Measurements from ENCODE around the gene ZCCHC18.

ZCCHC18 gene

DNA sequence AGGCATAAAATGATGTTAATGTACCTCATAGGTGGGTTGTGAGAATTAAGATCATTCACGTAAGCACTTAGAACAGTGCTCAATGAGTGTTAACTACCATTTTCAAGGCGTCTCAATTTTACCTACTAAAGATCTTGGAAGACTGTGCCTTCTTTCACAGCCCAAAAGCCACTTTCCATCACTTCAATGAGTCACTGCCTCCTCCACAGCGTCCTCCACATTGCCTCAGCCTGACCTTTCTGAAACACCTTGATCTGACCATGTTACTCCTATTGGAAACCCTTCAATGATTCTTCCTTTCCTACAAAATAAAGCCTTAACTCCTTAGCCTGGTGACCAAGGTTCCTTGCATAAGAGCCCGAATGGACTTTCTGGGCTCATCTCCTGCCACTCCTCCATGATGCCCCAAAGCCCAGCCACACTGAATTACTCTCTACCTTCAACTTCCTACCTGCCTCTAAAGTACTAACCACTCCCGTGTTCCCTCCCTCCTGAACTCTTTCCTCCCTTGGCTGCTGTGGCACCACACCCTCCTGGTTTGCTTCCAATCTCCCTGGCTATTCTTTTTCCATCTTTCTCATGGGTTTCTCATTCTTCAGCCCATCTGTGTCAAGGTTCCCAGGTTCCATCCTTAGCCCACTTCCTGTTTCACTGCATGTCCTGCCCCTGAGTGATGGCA is 22.4 kb downstream of the ZCCHC18 start:
- no peak for DNase-seq (ENCODE audit: low read depth)

DNA sequence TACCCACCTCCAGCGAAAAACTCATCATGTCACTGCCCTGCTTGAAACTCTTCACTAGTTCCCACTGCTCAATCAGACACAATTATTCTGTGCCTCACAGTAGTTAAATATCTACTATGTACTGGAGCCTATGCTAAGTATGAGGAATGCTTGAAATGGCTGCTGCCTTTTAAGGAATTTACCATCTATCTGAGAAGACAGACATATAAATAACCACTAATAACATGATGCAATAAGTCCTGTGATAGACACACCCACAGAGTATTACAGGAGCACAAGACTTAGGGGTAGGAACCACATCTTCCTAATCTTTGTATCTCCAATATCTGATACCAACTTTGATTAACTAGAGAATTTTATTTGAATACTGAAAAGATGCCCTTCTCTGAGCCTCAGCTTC is 23.4 kb downstream of the ZCCHC18 start:
- DNase-seq (ENCODE audit: low read depth) = no peak

DNA sequence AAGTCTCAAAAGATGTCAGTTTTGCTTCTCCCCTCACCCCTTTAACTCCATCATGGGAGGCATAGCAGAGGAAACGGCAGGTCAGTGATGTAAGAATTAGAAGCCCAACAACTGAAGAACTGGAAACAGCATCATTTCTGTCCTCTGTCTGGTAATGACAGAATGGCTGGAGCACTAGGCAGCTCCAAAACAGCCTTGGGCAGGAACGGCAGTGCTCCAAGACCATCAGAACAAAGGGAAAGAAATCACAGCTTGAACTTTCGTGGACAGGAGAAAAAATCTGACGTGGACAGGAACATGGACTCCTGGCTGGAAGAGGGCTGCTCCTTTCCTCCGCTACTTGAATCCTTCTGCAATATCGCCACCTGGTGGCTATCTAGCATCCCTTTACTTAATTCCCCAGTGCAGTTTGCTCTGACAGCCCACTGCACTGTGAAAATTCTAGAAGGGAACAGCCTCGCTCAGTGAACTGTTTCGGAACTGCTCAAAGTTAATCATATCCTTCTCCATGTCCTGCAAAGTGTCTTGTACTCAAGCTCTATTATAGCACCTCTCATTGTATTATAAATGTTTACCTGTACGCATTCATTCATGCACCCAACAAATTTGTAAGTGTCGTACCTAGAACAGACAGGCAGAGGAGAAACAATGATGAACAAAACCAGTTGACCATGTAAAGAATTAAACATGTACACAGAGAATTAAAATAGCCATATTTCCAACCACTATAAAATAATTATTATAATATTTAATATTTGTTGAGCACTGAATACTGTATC is 24.1 kb downstream of the ZCCHC18 start:
- peak; percentile 17 for DNase-seq (ENCODE audit: low read depth)

DNA sequence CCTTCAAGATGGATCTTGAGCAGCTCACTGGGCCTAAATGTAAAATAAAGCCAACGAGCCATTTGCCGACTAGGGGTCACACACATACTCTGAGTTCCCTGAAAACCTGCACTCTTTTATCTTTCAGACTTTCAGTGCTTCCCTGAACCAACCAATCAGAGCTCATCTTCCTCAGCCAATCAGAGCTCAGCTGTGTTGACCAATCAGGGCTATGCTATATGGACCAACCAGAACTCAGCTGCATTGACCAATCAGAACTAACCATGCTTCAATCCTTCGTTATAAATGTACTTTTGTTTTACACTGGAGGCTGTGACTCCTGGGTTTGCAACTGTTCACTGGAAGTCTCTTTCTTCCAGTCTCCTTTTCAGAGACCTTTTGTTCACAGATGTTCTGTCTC is 25.2 kb downstream of the ZCCHC18 start:
- no peak for DNase-seq (ENCODE audit: low read depth)

DNA sequence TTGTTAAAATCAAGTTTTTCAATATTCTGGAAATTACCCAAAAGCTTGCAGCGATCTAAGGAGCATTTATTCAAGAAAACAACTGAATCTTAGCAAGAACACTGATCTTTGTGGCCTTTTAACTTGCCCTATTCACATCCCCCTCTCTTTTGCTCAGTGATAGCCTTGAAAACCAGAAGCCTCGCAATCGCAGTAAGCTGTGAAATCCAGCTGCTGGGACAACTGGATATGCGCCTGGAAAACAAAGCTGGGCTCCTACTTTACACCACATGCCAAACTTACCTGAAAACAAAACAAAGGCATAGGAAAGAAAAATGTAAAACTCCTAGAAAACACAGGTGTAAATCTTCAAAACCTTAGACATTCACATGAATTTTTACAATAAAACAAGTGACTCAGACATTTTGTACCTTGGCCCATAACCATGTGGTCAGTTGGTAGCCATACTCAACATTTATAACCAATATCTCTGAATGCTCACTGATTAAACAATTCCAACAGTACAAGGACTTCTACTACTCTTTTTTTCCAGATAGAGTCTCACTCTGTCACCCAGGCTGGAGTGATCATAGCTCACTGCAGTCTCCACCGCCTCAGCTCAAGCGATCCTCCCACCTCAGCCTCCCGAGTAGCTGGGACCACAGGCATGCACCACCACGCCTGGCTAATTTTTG is 28.9 kb downstream of the ZCCHC18 start:
- no peak for DNase-seq (ENCODE audit: low read depth)

DNA sequence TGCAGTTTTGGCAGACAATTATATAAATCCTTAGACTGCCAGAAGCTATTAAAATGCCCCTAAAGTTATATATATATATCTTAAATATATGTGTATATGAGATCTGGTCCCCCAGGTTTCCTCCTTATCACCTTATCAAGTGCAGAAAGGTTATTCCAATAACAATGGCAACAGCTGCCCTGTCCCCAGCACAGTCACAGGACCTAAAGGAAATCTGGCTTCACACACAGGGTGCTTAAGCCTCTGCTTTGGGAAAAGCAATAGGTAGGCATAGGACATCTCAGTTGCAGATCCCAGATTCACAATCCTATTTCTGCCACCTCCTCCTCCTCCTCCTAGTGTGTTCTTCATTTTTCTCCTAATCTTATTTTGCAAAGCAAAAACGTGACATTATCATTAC is 38.7 kb downstream of the ZCCHC18 start:
- no peak for DNase-seq (ENCODE audit: low read depth)

DNA sequence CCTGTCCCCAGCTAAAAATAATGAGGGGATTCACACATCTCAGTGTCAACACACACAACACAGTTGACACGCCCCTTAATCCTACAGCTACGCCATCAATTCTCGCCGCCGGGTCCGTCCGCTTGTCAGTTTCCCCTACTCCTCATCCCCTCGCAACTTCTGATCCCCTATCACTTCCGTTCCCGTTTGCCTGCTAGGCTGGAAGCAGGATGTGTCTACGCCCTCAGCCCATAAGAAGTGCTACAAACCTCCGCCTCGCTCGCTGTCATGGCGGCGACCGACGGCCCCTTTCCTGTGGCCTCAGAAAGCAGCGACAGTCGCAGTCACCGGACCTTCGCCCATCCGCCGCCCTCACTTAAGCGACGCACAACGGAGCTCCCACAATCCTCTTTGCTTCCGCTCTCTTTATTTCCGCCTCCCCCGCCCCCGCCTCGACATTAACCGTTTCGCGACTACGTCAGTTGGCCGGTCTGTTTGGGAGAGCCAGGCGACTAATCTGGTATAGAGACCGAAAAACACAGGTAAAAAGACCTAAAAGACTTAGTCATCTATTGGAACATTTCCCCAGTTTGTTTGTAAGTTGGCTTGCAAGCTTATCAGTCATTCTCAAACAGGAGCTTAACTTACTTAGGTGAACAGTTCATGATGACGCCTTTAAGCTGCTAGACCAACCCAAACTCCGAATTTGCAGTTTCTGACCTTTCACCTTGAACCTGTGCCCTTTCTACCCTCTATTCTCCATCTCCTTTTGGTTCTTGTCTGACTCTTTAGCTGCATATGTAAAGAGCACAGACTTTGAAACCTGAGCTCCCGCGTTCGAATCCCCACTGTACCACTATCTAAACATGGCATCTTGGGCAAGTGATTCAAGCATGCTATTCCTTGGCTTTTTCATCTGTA is 44.6 kb downstream of the ZCCHC18 start, which contains the start of gene SLC25A53:
TSS of gene SLC25A53 (minus strand) at position 380 of the 900 bp plus-strand sequence. CDS start 51,752 bp downstream, outside the sequence.
- DNase-seq (ENCODE audit: low read depth) = peak; percentile 60
